ENCODE data around the gene ARHGAP6.

ARHGAP6 gene

GRCh38 chrX:11209798-11210414 is 455.8 kb downstream of the ARHGAP6 start:
- TF ChIP-seq, protein P1, sequence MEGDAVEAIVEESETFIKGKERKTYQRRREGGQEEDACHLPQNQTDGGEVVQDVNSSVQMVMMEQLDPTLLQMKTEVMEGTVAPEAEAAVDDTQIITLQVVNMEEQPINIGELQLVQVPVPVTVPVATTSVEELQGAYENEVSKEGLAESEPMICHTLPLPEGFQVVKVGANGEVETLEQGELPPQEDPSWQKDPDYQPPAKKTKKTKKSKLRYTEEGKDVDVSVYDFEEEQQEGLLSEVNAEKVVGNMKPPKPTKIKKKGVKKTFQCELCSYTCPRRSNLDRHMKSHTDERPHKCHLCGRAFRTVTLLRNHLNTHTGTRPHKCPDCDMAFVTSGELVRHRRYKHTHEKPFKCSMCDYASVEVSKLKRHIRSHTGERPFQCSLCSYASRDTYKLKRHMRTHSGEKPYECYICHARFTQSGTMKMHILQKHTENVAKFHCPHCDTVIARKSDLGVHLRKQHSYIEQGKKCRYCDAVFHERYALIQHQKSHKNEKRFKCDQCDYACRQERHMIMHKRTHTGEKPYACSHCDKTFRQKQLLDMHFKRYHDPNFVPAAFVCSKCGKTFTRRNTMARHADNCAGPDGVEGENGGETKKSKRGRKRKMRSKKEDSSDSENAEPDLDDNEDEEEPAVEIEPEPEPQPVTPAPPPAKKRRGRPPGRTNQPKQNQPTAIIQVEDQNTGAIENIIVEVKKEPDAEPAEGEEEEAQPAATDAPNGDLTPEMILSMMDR (conservative IDR thresholded peaks at IDR 0.05; ENCODE audit: low read length): no peak
- H3K4me3 ChIP-seq (ENCODE audit: low read length): no peak overlapping the region
- peak; percentile 0 for DNase-seq (ENCODE audit: low read depth)

DNA sequence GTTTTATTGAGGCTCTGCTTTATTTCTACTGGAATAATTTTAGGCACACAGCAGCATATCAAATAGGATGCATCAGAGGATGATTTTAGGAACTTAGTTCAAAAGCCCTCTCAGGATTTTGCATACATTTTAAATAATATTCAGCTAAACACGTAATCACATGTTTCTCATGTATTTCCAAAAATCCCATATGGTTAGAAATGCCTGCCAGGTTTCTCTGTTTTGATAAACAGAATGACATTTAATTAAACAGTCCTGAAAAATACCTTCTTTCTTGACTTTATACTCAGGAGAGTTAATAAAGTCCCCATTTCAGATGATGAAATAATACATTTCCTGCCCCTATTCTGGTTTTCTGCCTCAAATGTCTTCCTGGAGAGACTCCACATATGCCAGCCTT is 459.0 kb downstream of the ARHGAP6 start:
- TF ChIP-seq, protein P1 (conservative IDR thresholded peaks at IDR 0.05; ENCODE audit: low read length): no peak
- DNase-seq (ENCODE audit: low read depth): no peak
- no peak overlapping the region for H3K4me3 ChIP-seq (ENCODE audit: low read length)

- no peak overlapping the region for H3K4me3 ChIP-seq (ENCODE audit: low read length)
- TF ChIP-seq, protein P1 (conservative IDR thresholded peaks at IDR 0.05; ENCODE audit: low read length): no peak
- DNase-seq (ENCODE audit: low read depth): no peak
These were observed 459.9 kb downstream of the ARHGAP6 start for GRCh38 chrX:11205796-11206195.

GRCh38 chrX:11197671-11198070 is 468.0 kb downstream of the ARHGAP6 start:
- TF ChIP-seq, protein P1 (conservative IDR thresholded peaks at IDR 0.05; ENCODE audit: low read length): no peak
- H3K4me3 ChIP-seq (ENCODE audit: low read length): no peak overlapping the region
- no peak for DNase-seq (ENCODE audit: low read depth)

GRCh38 chrX:11196476-11196875 is 469.2 kb downstream of the ARHGAP6 start:
- TF ChIP-seq, protein P1 (conservative IDR thresholded peaks at IDR 0.05; ENCODE audit: low read length): no peak
- H3K4me3 ChIP-seq (ENCODE audit: low read length): no peak overlapping the region
- peak; percentile 72 for DNase-seq (ENCODE audit: low read depth)

DNA sequence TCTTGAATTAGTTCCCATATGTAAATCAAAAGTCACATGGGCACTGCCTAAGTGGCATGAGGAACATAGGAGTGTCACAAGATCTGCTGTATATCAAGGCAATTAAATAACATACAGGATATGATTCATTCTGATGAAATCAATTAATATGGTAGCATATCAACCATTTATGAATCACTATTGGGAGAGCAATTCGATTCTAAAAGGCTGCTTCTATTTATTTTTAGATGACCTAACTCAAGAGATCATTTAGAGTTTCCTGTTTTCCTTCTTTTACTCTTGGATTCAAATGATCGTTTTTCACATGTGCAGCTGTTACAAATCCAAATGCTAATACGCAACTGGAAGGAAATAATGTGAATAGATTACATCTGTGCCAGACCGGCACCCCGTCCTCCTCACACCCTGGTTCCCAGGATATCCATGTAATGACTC is 472.7 kb downstream of the ARHGAP6 start:
- H3K4me3 ChIP-seq (ENCODE audit: low read length): no peak overlapping the region
- TF ChIP-seq, protein P1 (conservative IDR thresholded peaks at IDR 0.05; ENCODE audit: low read length): no peak
- peak; percentile 40 for DNase-seq (ENCODE audit: low read depth)

- H3K4me3 ChIP-seq (ENCODE audit: low read length): no peak overlapping the region
- DNase-seq (ENCODE audit: low read depth): no peak
These were observed 474.8 kb downstream of the ARHGAP6 start for GRCh38 chrX:11190745-11191510.

More at GRCh38 chrX:11190745-11191510, 474.8 kb downstream of the ARHGAP6 start:
- TF ChIP-seq, protein P1 (conservative IDR thresholded peaks at IDR 0.05; ENCODE audit: low read length): no peak
